Measurements from ENCODE around the gene GPR35.

Gene GPR35

GRCh38 chr2:240629619-240629967 lies 4.3 kb downstream of the GPR35 start:
- H3K4me3 ChIP-seq (ENCODE audit: low read depth in 1 of 2, low read length in 2 of 2), result no peak overlapping the region

GRCh38 chr2:240629968-240630770 lies 4.9 kb downstream of the GPR35 start:
- H3K27ac ChIP-seq (ENCODE audit: low read depth, low read length), result no peak overlapping the region
- H3K4me1 ChIP-seq (ENCODE audit: insufficient read depth, low read length), result no peaks in the 10 kb centered on the region
- H3K4me3 ChIP-seq (ENCODE audit: low read depth in 1 of 2, low read length in 2 of 2), result no peak overlapping the region
- H3K27me3 ChIP-seq (ENCODE audit: control insufficient read depth in 1 of 2, insufficient read depth in 2 of 2, low read length in 2 of 2), result no peaks in the 10 kb centered on the region
- no peaks in the 10 kb centered on the region for H3K36me3 ChIP-seq (ENCODE audit: insufficient read depth, low read length)
- H3K9ac ChIP-seq (ENCODE audit: low read length), result no peak overlapping the region
- H3K9me3 ChIP-seq (ENCODE audit: low read length), result no peaks in the 10 kb centered on the region

More at GRCh38 chr2:240629619-240629967, 4.3 kb downstream of the GPR35 start:
- no peaks in the 10 kb centered on the region for H3K9me3 ChIP-seq (ENCODE audit: low read length)
- H3K9ac ChIP-seq (ENCODE audit: low read length), result no peak overlapping the region
- H3K27me3 ChIP-seq (ENCODE audit: control insufficient read depth in 1 of 2, insufficient read depth in 2 of 2, low read length in 2 of 2), result no peaks in the 10 kb centered on the region
- H3K4me1 ChIP-seq (ENCODE audit: insufficient read depth, low read length), result no peaks in the 10 kb centered on the region
- no peaks in the 10 kb centered on the region for H3K36me3 ChIP-seq (ENCODE audit: insufficient read depth, low read length)
- H3K27ac ChIP-seq (ENCODE audit: low read depth, low read length), result no peak overlapping the region

GRCh38 chr2:240630771-240631547 lies 5.7 kb downstream of the GPR35 start:
- no peak overlapping the region for H3K4me3 ChIP-seq (ENCODE audit: low read depth in 1 of 2, low read length in 2 of 2)
- H3K27ac ChIP-seq (ENCODE audit: low read depth, low read length), result no peak overlapping the region
- no peaks in the 10 kb centered on the region for H3K27me3 ChIP-seq (ENCODE audit: control insufficient read depth in 1 of 2, insufficient read depth in 2 of 2, low read length in 2 of 2)
- no peaks in the 10 kb centered on the region for H3K4me1 ChIP-seq (ENCODE audit: insufficient read depth, low read length)
- H3K36me3 ChIP-seq (ENCODE audit: insufficient read depth, low read length), result no peaks in the 10 kb centered on the region
- no peaks in the 10 kb centered on the region for H3K9me3 ChIP-seq (ENCODE audit: low read length)
- no peak overlapping the region for H3K9ac ChIP-seq (ENCODE audit: low read length)

- no peak overlapping the region for H3K9ac ChIP-seq (ENCODE audit: low read length)
- H3K4me3 ChIP-seq (ENCODE audit: low read depth in 1 of 2, low read length in 2 of 2), result no peak overlapping the region
- no peaks in the 10 kb centered on the region for H3K27me3 ChIP-seq (ENCODE audit: control insufficient read depth in 1 of 2, insufficient read depth in 2 of 2, low read length in 2 of 2)
- no peak overlapping the region for H3K27ac ChIP-seq (ENCODE audit: low read depth, low read length)
- no peaks in the 10 kb centered on the region for H3K9me3 ChIP-seq (ENCODE audit: low read length)
- no peaks in the 10 kb centered on the region for H3K4me1 ChIP-seq (ENCODE audit: insufficient read depth, low read length)
- no peaks in the 10 kb centered on the region for H3K36me3 ChIP-seq (ENCODE audit: insufficient read depth, low read length)
These were observed 6.4 kb downstream of the GPR35 start for GRCh38 chr2:240631548-240632305.

GRCh38 chr2:240632306-240632721 lies 7.0 kb downstream of the GPR35 start:
- Histone ChIP-seq H3K4me3 (ENCODE audit: low read depth in 1 of 2, low read length in 2 of 2) (no peak overlapping the region), H3K4me1 (ENCODE audit: insufficient read depth, low read length) (no peaks in the 10 kb centered on the region), H3K27me3 (ENCODE audit: control insufficient read depth in 1 of 2, insufficient read depth in 2 of 2, low read length in 2 of 2) (no peaks in the 10 kb centered on the region), H3K9me3 (ENCODE audit: low read length) (no peaks in the 10 kb centered on the region), H3K27ac (ENCODE audit: low read depth, low read length) (no peak overlapping the region), H3K36me3 (ENCODE audit: insufficient read depth, low read length) (no peaks in the 10 kb centered on the region), H3K9ac (ENCODE audit: low read length) (no peak overlapping the region)

GRCh38 chr2:240635121-240635997 lies 10.1 kb downstream of the GPR35 start:
- Histone ChIP-seq H3K27ac (ENCODE audit: low read depth, low read length) (no peak overlapping the region), H3K4me1 (ENCODE audit: insufficient read depth, low read length) (no peaks in the 10 kb centered on the region), H3K27me3 (ENCODE audit: control insufficient read depth in 1 of 2, insufficient read depth in 2 of 2, low read length in 2 of 2) (no peaks in the 10 kb centered on the region), H3K9ac (ENCODE audit: low read length) (no peak overlapping the region), H3K4me3 (ENCODE audit: low read depth in 1 of 2, low read length in 2 of 2) (no peak overlapping the region), H3K9me3 (ENCODE audit: low read length) (no peaks in the 10 kb centered on the region), H3K36me3 (ENCODE audit: insufficient read depth, low read length) (no peaks in the 10 kb centered on the region)

GRCh38 chr2:240635998-240636547 lies 10.8 kb downstream of the GPR35 start:
- H3K27me3 ChIP-seq (ENCODE audit: control insufficient read depth in 1 of 2, insufficient read depth in 2 of 2, low read length in 2 of 2), result no peaks in the 10 kb centered on the region
- no peak overlapping the region for H3K9ac ChIP-seq (ENCODE audit: low read length)
- H3K9me3 ChIP-seq (ENCODE audit: low read length), result no peaks in the 10 kb centered on the region
- H3K4me3 ChIP-seq (ENCODE audit: low read depth in 1 of 2, low read length in 2 of 2), result no peak overlapping the region
- no peak overlapping the region for H3K27ac ChIP-seq (ENCODE audit: low read depth, low read length)
- no peaks in the 10 kb centered on the region for H3K4me1 ChIP-seq (ENCODE audit: insufficient read depth, low read length)
- H3K36me3 ChIP-seq (ENCODE audit: insufficient read depth, low read length), result no peaks in the 10 kb centered on the region

- H3K4me1 ChIP-seq (ENCODE audit: insufficient read depth, low read length), result no peaks in the 10 kb centered on the region
- H3K9ac ChIP-seq (ENCODE audit: low read length), result no peak overlapping the region
- H3K27me3 ChIP-seq (ENCODE audit: control insufficient read depth in 1 of 2, insufficient read depth in 2 of 2, low read length in 2 of 2), result no peaks in the 10 kb centered on the region
- H3K9me3 ChIP-seq (ENCODE audit: low read length), result no peaks in the 10 kb centered on the region
- no peaks in the 10 kb centered on the region for H3K36me3 ChIP-seq (ENCODE audit: insufficient read depth, low read length)
- H3K27ac ChIP-seq (ENCODE audit: low read depth, low read length), result no peak overlapping the region
- H3K4me3 ChIP-seq (ENCODE audit: low read depth in 1 of 2, low read length in 2 of 2), result no peak overlapping the region
These were observed 11.4 kb downstream of the GPR35 start for GRCh38 chr2:240636563-240637115.

GRCh38 chr2:240637116-240637900 lies 12.0 kb downstream of the GPR35 start:
- Histone ChIP-seq H3K27ac (ENCODE audit: low read depth, low read length) (no peak overlapping the region), H3K9ac (ENCODE audit: low read length) (no peak overlapping the region), H3K36me3 (ENCODE audit: insufficient read depth, low read length) (no peaks in the 10 kb centered on the region), H3K4me1 (ENCODE audit: insufficient read depth, low read length) (no peaks in the 10 kb centered on the region), H3K27me3 (ENCODE audit: control insufficient read depth in 1 of 2, insufficient read depth in 2 of 2, low read length in 2 of 2) (peaks cover 0 to 5% of the 10 kb centered on the region in 2 donors), H3K9me3 (ENCODE audit: low read length) (no peaks in the 10 kb centered on the region), H3K4me3 (ENCODE audit: low read depth in 1 of 2, low read length in 2 of 2) (no peak overlapping the region)

GRCh38 chr2:240637901-240638345 lies 12.6 kb downstream of the GPR35 start:
- H3K4me3 ChIP-seq (ENCODE audit: low read depth in 1 of 2, low read length in 2 of 2), result no peak overlapping the region
- no peak overlapping the region for H3K9ac ChIP-seq (ENCODE audit: low read length)
- no peaks in the 10 kb centered on the region for H3K9me3 ChIP-seq (ENCODE audit: low read length)
- H3K27me3 ChIP-seq (ENCODE audit: control insufficient read depth in 1 of 2, insufficient read depth in 2 of 2, low read length in 2 of 2), result peaks cover 0 to 8% of the 10 kb centered on the region in 2 donors
- H3K4me1 ChIP-seq (ENCODE audit: insufficient read depth, low read length), result no peaks in the 10 kb centered on the region
- no peaks in the 10 kb centered on the region for H3K36me3 ChIP-seq (ENCODE audit: insufficient read depth, low read length)
- no peak overlapping the region for H3K27ac ChIP-seq (ENCODE audit: low read depth, low read length)

Measured in muscle layer of colon (tissue), 2 donors.